ENCODE measurements around the gene OCLN.
"Not testable (repeated sequence)": the region's sequence is repeated elsewhere in the genome, so short reads cannot be mapped to it uniquely, and the experiment has no call there.

OCLN gene

GRCh38 chr5:69537911-69538310 lies 45.3 kb downstream of the OCLN start:
- H3K36me3 ChIP-seq (ENCODE audit: insufficient read depth, low read depth, low read length); H3K9ac ChIP-seq (ENCODE audit: low read depth, low read length); H3K27ac ChIP-seq (ENCODE audit: low read length); H3K4me1 ChIP-seq (ENCODE audit: insufficient read depth, low read length); H3K27me3 ChIP-seq (ENCODE audit: insufficient read depth, low read length); H3K9me3 ChIP-seq (ENCODE audit: insufficient read depth, low read depth, low read length); H3K4me3 ChIP-seq (ENCODE audit: low read length): not testable (repeated sequence)

GRCh38 chr5:69538735-69539134 lies 46.1 kb downstream of the OCLN start:
- H3K9ac ChIP-seq (ENCODE audit: low read depth, low read length); H3K9me3 ChIP-seq (ENCODE audit: insufficient read depth, low read depth, low read length); H3K4me3 ChIP-seq (ENCODE audit: low read length); H3K27ac ChIP-seq (ENCODE audit: low read length); H3K4me1 ChIP-seq (ENCODE audit: insufficient read depth, low read length); H3K27me3 ChIP-seq (ENCODE audit: insufficient read depth, low read length); H3K36me3 ChIP-seq (ENCODE audit: insufficient read depth, low read depth, low read length): not testable (repeated sequence)

GRCh38 chr5:69541347-69541746 lies 48.8 kb downstream of the OCLN start:
- not testable (repeated sequence) for H3K27ac ChIP-seq (ENCODE audit: low read length); H3K4me1 ChIP-seq (ENCODE audit: insufficient read depth, low read length); H3K4me3 ChIP-seq (ENCODE audit: low read length); H3K9me3 ChIP-seq (ENCODE audit: insufficient read depth, low read depth, low read length); H3K36me3 ChIP-seq (ENCODE audit: insufficient read depth, low read depth, low read length); H3K9ac ChIP-seq (ENCODE audit: low read depth, low read length); H3K27me3 ChIP-seq (ENCODE audit: insufficient read depth, low read length)

- H3K4me3 ChIP-seq (ENCODE audit: low read length), result not testable (repeated sequence)
Observed at GRCh38 chr5:69542838-69543618, 50.4 kb downstream of the OCLN start.

DNA sequence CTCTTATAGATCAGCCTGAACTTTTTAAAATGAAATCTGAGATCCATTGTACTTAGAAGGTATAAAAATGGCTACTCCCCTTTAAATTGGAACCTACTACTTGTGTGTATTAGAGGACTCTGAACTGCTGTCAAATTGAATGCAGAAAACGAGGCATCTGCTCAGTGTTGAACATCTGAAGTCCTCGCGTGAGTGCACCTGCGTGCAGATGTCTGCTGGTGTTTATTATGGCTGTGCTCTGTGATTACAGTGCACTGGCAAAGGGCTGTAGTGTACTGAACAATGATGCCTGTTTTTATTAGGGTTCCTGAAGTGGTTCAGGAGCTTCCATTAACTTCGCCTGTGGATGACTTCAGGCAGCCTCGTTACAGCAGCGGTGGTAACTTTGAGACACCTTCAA lies 52.0 kb downstream of the OCLN start:
- not testable (repeated sequence) for H3K27ac ChIP-seq (ENCODE audit: low read length); H3K9ac ChIP-seq (ENCODE audit: low read depth, low read length); H3K4me1 ChIP-seq (ENCODE audit: insufficient read depth, low read length); H3K9me3 ChIP-seq (ENCODE audit: insufficient read depth, low read depth, low read length); H3K27me3 ChIP-seq (ENCODE audit: insufficient read depth, low read length); H3K36me3 ChIP-seq (ENCODE audit: insufficient read depth, low read depth, low read length); H3K4me3 ChIP-seq (ENCODE audit: low read length)

More at GRCh38 chr5:69542838-69543618, 50.4 kb downstream of the OCLN start:
- H3K27ac ChIP-seq (ENCODE audit: low read length); H3K36me3 ChIP-seq (ENCODE audit: insufficient read depth, low read depth, low read length); H3K9me3 ChIP-seq (ENCODE audit: insufficient read depth, low read depth, low read length); H3K9ac ChIP-seq (ENCODE audit: low read depth, low read length); H3K4me1 ChIP-seq (ENCODE audit: insufficient read depth, low read length); H3K27me3 ChIP-seq (ENCODE audit: insufficient read depth, low read length): not testable (repeated sequence)

DNA sequence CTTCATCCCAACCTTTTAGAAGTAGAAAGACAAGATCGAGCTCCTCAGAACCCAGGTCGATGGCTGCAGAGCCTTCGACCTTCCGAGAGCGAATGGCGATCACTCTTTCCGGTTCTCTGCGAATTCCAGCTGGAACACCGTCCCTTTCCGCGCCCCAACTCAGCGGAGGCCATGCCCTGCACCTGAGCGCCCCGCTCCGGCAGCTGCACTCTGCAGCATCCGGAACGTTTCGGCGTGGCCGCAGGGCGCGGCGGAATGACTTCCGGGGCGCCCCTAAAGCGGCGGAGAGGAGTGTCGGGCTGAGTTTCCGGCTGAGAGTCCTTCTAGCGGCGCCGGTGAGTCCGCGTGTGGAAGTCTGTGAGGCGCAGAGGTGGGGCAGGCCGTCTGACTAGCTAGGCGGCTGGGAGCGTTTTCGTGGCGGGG lies 67.3 kb downstream of the OCLN start, which contains the start of gene GTF2H2C:
GTF2H2C (plus strand) TSS at position 284 of the 423 bp plus-strand sequence. CDS start 4,942 bp downstream, outside the sequence.
- not testable (repeated sequence) for H3K27ac ChIP-seq (ENCODE audit: low read length)

GRCh38 chr5:69560587-69561431 lies 68.2 kb downstream of the OCLN start:
- Histone ChIP-seq H3K4me3 (ENCODE audit: low read length) (peak overlapping the region; percentile 60; the same call in 1 of the 2 replicates), H3K9ac (ENCODE audit: low read depth, low read length) (peak overlapping the region; percentile 58; the same call in 1 of the 2 replicates)
- H3K36me3 ChIP-seq (ENCODE audit: insufficient read depth, low read depth, low read length); H3K27me3 ChIP-seq (ENCODE audit: insufficient read depth, low read length); H3K4me1 ChIP-seq (ENCODE audit: insufficient read depth, low read length); H3K9me3 ChIP-seq (ENCODE audit: insufficient read depth, low read depth, low read length); H3K27ac ChIP-seq (ENCODE audit: low read length): not testable (repeated sequence)

More for the DNA sequence above, 67.3 kb downstream of the OCLN start, which contains the start of gene GTF2H2C:
- not testable (repeated sequence) for H3K36me3 ChIP-seq (ENCODE audit: insufficient read depth, low read depth, low read length); H3K9me3 ChIP-seq (ENCODE audit: insufficient read depth, low read depth, low read length); H3K27me3 ChIP-seq (ENCODE audit: insufficient read depth, low read length); H3K4me1 ChIP-seq (ENCODE audit: insufficient read depth, low read length)
- peak within 1 kb of the TSS; percentile 69 for H3K4me3 ChIP-seq (ENCODE audit: low read length)
- peak within 1 kb of the TSS; percentile 89 for H3K9ac ChIP-seq (ENCODE audit: low read depth, low read length)

DNA sequence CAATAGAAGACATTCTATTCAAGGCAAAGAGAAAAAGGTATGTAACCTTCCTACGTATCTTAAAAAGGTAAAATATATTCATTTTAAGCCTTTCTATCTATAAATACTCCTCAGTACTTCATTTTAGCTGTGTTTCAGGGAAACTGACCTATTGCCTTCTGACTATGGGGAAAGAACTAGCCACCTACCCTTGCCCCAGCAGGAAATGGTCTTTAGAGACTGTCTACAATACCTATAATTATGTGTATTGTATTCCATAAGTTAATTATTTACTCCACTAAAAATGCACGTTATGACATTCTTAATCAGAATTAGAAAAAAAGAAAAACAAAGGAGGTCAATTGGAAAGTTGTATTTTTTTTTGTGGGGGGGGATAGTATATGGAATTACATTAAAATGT lies 73.6 kb downstream of the OCLN start:
- H3K9me3 ChIP-seq (ENCODE audit: insufficient read depth, low read depth, low read length); H3K9ac ChIP-seq (ENCODE audit: low read depth, low read length); H3K27ac ChIP-seq (ENCODE audit: low read length); H3K36me3 ChIP-seq (ENCODE audit: insufficient read depth, low read depth, low read length); H3K4me1 ChIP-seq (ENCODE audit: insufficient read depth, low read length); H3K4me3 ChIP-seq (ENCODE audit: low read length); H3K27me3 ChIP-seq (ENCODE audit: insufficient read depth, low read length): not testable (repeated sequence)

DNA sequence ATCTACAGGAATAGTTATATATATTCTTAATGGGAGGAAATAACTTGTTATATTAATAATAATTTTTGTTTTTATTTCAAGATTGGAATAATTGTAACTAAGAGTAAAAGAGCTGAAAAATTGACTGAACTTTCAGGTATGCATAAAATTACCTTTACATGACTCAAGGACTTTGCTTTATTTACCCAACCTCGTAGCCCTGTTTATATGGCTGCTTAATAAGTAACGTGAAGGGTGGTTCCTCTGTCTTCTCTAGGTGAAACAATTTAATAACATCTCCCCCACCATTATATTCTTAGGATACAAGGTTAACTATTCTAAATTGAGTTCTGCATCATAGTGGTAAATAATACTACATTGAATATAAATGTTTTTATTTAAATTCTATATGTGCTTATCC lies 75.5 kb downstream of the OCLN start:
- not testable (repeated sequence) for H3K27me3 ChIP-seq (ENCODE audit: insufficient read depth, low read length); H3K4me1 ChIP-seq (ENCODE audit: insufficient read depth, low read length); H3K36me3 ChIP-seq (ENCODE audit: insufficient read depth, low read depth, low read length); H3K4me3 ChIP-seq (ENCODE audit: low read length); H3K9me3 ChIP-seq (ENCODE audit: insufficient read depth, low read depth, low read length); H3K27ac ChIP-seq (ENCODE audit: low read length); H3K9ac ChIP-seq (ENCODE audit: low read depth, low read length)

DNA sequence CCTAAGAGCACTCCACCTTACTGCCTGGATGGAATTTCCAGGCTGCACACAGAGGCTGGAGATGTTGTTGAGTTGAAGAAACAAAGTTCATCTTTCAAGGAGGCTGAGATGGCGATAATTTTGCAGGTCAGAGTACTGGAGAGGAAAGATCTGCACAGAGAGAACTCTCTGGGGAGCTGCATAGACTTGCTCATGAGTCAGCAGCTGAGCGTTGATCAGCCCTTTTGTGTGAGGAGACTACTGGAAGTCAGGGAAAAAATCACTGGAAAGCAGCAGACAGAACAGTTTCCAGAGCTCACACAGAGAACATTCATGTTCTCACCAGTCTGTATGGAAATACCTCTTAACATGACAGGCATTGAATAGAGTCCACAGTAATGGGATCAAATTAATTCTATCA lies 90.8 kb downstream of the OCLN start:
- H3K27me3 ChIP-seq (ENCODE audit: insufficient read depth, low read length); H3K4me3 ChIP-seq (ENCODE audit: low read length); H3K9me3 ChIP-seq (ENCODE audit: insufficient read depth, low read depth, low read length); H3K27ac ChIP-seq (ENCODE audit: low read length); H3K9ac ChIP-seq (ENCODE audit: low read depth, low read length); H3K4me1 ChIP-seq (ENCODE audit: insufficient read depth, low read length); H3K36me3 ChIP-seq (ENCODE audit: insufficient read depth, low read depth, low read length): not testable (repeated sequence)

GRCh38 chr5:69596114-69596840 lies 103.7 kb downstream of the OCLN start:
- H3K36me3 ChIP-seq (ENCODE audit: insufficient read depth, low read depth, low read length); H3K4me3 ChIP-seq (ENCODE audit: low read length); H3K4me1 ChIP-seq (ENCODE audit: insufficient read depth, low read length); H3K9me3 ChIP-seq (ENCODE audit: insufficient read depth, low read depth, low read length); H3K27ac ChIP-seq (ENCODE audit: low read length); H3K27me3 ChIP-seq (ENCODE audit: insufficient read depth, low read length); H3K9ac ChIP-seq (ENCODE audit: low read depth, low read length): not testable (repeated sequence)

Data from iPS-20b (cell line).